ENCODE results near the gene ZNF185.

Gene ZNF185
- 0.85 to 2.9 (median 2.4) reads per million in 3 experiments for total RNA-seq

GRCh38 chrX:152897222-152898131 is at the start of gene ZNF185:
ZNF185 (plus strand) TSS chrX:152898067; CDS start chrX:152914490, 16,423 bp downstream.
- DNase-seq, result no peak

- no peak for DNase-seq
Observed at GRCh38 chrX:152850465-152850864, 47.4 kb upstream of the ZNF185 start.

- no peak for DNase-seq
Observed at GRCh38 chrX:152853986-152854385, 43.9 kb upstream of the ZNF185 start.

GRCh38 chrX:152861116-152861515 is 36.8 kb upstream of the ZNF185 start:
- no peak for DNase-seq

GRCh38 chrX:152861826-152862225 is 36.0 kb upstream of the ZNF185 start:
- DNase-seq, result no peak

GRCh38 chrX:152865232-152865920 is 32.5 kb upstream of the ZNF185 start:
- no peak for DNase-seq

GRCh38 chrX:152866386-152866785 is 31.5 kb upstream of the ZNF185 start:
- no peak for DNase-seq

GRCh38 chrX:152869972-152870371 is 27.9 kb upstream of the ZNF185 start:
- DNase-seq, result no peak

- no peak for DNase-seq
Observed at GRCh38 chrX:152871260-152871659, 26.6 kb upstream of the ZNF185 start.

- no peak for DNase-seq
Observed at GRCh38 chrX:152872522-152872921, 25.3 kb upstream of the ZNF185 start.

- no peak for DNase-seq
Observed at GRCh38 chrX:152873361-152873760, 24.5 kb upstream of the ZNF185 start.

GRCh38 chrX:152876931-152877840 is 20.7 kb upstream of the ZNF185 start:
- no peak for DNase-seq

- no peak for DNase-seq
Observed at GRCh38 chrX:152878976-152879755, 18.7 kb upstream of the ZNF185 start.

- DNase-seq, result no peak
Observed at GRCh38 chrX:152881289-152881688, 16.6 kb upstream of the ZNF185 start.

GRCh38 chrX:152884171-152884570 is 13.7 kb upstream of the ZNF185 start:
- DNase-seq, result no peak

- no peak for DNase-seq
Observed at GRCh38 chrX:152886716-152887115, 11.2 kb upstream of the ZNF185 start.

- DNase-seq, result no peak
Observed at GRCh38 chrX:152892499-152892898, 5.4 kb upstream of the ZNF185 start.

- no peak for DNase-seq
Observed at GRCh38 chrX:152892999-152893891, 4.6 kb upstream of the ZNF185 start.

- no peak for DNase-seq
Observed at GRCh38 chrX:152893980-152894610, 3.8 kb upstream of the ZNF185 start.

- no peak for DNase-seq
Observed at GRCh38 chrX:152895121-152895520, 2.7 kb upstream of the ZNF185 start.
